CMK (cell line): Measurements from ENCODE around the gene VPS54.
A peak's percentile ranks its signal among the peaks of the same experiment; 100 is the strongest.
"Not testable (repeated sequence)": the region's sequence is repeated elsewhere in the genome, so short reads cannot be mapped to it uniquely, and the experiment has no call there.

Experiments
- DNase-seq: peaks from one replicate; pipeline ENCODE4 v3.0.0-alpha.2; 2010; ENCODE audit warnings: low read depth

VPS54 gene

DNA sequence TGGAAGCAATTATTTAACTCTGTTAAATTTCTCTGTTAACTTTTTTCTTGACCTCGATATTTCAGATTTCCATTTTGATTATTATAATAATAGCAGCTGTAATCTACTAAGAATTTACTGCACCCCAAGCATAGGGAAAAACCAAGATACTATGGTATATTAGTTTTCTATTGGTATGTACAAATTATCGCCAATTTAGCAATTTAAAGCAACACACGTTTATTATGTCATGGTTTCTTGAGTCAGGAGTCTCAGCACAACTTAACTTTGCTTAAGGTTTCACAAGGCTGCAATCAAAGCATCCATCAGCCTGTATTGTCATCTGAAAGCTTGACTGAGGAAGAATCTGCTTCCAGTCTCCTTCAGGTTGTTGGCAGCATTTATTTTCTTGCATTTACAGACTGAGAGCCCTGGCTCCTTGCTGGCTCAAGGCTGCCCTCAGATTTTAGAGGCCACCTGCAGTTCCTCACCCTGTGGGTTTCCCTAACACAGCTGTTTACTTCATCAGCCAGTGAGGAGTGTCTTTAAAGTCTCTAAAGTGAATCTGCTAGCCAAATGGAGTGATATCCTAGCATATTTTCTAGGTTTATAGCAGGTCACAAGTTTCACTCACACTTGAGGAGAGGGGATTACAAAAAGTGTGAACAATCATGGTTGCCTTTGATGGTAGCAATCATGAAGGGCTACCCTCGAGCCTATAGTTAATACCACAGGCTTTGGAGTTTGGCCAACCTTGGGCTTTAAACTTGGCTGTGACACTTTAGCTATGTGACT, 4.4 kb upstream of the VPS54 start:
- DNase-seq = no peak

DNA sequence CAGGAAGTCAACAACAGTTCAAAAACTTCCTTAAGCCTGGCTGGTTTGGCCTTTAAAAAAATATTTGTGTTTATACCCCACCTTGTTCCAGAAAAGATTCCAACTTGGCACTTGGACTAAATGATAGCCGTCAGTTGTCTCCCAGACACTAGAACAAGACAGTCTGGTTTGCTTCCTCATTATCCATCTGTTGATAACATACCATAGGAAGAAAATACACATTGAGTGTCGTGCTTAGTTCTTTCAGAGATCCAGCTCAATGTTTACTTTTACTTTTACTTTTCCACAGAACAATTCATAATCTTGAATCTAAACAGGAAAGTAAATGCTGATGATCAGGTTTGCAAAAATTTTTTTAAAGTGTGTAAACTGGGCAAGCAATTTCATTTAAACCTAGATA, 2.4 kb upstream of the VPS54 start:
- no peak for DNase-seq

DNA sequence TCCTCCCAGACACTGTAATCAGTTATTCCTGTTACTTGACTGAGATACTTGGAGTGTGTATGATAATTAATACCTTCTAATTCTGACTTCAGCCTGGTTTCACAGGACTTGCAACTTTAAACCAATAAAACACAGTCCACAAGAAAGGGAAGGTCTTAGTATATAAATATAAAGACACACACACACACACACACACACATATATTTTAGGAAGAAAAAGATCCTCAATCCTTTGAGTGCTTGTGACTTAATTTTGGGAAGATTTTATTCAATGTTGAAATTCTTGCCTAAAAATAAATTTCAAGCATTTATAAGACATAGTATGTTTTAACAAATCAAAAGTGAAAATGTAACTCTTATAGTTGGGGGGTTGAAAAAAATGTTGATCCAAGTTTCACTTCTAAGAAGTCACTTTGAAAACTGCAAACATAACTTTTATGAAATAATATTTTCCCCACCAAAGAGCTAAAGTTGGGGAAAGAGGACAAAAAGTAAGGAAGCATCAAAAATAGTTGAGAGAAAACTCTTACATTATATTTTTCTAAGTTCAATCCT, 824 bp upstream of the VPS54 start:
- DNase-seq = no peak

DNA sequence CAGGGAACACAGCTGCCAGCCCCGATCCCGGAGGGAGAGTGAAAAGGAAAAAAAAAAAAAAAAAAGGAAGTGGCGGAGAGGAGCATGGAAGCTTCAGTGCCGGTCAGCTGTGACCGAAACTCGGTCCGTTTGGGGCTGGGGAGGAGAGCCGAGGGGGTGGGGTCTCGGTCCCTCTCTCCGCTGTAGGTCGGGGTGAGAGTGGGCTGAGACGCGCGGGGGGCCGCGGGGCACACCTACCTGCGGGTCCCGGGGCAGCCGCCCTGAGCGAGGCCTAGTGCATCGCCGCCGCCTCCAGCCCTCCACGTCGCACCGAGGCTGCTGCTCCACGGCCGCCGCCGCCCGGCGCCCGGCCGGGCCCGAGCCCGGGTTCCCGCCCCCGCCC, 536 bp downstream of the VPS54 start:
- DNase-seq = peak; percentile 71

DNA sequence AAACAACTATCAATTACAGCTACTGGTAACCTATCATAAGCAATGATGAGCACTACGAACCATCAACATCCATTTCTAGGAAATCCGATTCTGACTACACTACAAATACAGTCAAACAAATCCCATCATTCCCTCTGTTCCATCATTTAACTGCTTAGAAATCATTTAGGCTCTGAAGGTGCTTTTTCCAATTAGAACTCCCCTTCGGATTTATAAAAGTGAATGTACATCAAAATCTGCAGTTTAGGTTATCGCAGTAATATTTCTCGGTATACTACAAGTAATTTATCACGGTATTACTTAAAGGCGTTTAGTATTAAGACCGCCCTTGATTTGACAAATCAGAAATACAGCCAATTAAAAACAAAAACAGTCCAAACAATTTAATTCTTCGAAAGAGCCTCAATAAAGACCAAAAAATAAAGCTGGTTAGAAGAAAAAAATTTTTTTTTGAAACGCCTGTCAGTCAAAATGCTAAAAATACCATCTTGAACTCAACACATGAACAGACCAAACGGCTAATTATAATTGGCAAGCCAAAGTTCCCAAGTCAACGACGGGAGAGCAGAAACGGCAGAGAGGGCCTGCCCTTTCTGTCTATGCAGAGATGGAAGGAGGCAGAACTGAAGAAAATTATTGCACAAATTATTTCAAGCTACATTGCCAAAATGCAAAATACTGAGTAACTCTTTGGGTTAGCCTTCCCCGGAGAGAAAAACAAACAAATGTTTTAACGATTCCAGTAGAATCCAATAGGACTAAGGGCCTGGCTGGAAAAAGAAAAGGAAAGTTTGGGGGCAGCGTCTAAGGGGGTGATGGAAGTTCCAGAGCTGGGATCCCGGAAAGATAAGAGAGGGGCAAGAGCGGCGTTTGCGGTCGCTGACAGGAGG, 1.2 kb downstream of the VPS54 start:
- DNase-seq = no peak

DNA sequence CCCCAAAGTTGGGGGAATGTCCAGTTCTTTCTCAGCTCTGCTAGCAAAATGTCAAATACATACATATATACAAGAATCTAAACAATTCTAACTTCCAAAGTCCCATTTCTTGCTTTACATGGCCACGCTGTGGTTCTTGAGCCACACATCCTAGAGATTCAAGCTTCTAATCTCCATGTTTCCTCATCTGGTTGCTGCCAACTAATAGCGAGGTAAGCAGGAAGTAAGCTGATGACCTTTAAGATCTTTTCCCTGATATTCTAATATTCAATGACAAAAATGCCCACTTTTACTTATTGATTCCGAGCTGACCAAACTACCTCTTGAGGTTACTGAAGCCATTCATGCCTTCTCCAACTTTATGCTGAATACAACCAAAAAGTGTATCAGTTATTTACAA, 3.3 kb downstream of the VPS54 start:
- DNase-seq = no peak

DNA sequence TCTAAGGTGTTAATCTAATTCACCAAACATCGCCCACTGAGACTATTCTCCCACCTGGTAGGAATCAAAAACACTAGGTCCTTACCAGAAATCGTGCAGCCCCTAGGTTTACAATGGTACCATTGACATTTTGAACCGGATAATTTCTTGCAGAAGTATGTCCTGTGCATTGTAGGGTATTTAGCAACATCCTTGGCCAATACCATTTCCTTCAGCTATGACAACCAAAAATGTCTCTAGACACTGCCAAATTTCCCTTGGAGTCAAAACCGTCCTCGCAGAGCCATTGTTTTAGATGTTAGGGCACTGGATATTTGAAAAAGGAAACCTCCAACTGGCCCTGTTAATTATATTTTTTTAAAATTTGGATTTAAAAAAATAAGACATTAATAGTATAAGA, 3.8 kb downstream of the VPS54 start:
- no peak for DNase-seq

DNA sequence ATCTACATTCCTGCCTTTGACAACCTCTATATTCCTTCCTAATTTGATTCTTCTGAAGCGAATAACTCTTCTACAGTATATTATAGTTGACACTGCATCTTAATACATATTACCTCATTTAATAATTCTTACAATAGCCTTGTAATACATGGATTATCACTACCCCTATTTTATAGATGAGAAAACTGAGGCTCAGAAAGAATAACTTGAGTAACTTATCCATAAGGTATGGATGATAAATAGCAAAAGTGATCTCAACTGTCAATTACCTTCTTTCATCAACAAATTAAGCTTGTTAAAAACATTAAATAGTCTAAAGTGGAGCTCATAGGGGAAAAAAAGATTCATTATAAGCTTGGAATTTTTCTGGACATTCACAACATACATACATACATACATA, 4.6 kb downstream of the VPS54 start:
- no peak for DNase-seq

DNA sequence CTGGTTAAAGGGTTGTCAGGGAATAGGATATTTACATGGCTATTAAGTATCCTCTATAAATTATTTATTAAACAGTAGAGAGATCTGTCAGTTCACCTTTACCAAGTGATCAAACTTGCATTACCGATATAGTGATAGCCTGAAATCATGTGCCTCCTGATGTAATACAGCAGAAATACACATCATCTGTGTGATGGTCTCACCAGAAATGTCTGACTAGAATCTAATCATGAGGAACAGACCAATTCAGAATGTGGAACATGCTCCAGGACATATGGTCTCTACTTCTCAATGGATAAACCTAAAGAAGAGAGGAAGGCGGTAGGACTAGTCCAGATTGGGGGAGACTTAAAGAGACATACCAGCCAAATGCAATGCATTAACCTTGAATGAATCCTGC, 6.2 kb downstream of the VPS54 start:
- no peak for DNase-seq

DNA sequence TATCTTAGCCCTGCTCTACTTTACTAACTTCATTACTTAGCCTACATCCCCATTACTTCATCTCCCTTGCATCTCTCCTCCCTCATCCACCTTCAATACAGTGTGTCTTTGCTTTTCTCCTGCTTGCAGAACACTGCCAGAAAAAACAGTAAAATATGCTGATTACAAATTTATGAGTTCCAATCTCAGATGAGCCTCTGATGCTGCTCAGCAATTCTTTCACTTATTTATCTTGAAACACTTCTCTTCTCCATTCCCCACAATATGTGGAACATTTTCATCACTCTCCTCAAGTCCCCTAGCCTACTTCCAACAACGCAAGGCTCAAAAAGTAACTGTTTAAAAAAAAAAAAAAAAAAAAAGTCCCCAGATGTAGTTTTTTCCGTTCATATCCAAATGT, 7.1 kb downstream of the VPS54 start:
- no peak for DNase-seq

DNA sequence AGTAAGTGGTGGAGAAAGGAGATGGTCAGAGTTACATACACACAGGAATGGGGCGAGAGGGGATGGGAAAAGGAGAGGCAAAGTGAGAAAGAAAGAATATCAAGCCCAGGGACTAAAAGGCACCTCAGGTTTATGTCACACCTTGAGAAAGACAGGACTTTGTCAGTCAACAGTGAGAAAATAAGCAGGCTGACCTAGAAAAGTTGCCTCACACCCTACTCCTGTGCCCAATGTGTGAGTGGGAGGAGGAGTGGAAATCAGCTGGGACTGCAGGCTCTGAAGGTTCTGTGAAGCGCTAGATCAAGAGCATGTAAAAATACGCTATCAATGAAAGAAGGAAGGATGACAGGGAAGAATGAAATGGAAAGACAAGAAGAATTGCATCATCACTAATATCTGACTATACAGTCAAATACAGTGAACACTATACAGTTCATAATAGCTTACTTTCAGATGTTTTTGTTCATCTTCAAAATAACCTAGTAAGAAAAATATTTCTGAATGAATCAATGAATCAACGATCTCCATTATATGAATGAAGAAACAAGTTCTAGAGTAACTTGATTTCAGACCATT, 10.7 kb downstream of the VPS54 start:
- DNase-seq = no peak

DNA sequence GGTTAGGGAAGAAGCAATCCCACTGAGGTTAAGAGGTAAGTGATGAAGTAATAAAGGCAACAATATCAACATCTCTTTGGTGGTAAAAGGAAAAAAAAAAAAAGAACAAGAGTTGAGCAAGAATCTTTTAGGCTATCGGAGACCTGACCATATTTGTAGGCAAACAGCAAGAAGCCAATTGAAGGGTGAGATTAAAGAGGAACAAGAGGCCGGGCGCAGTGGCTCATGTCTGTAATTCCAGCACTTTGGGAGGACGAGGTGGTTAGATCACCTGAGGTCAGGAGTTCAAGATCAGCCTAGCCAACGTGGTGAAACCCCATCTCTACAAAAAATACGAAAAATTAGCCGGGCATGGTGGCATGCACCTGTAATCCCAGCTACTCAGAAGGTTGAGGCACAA, 11.3 kb downstream of the VPS54 start:
- DNase-seq = no peak

DNA sequence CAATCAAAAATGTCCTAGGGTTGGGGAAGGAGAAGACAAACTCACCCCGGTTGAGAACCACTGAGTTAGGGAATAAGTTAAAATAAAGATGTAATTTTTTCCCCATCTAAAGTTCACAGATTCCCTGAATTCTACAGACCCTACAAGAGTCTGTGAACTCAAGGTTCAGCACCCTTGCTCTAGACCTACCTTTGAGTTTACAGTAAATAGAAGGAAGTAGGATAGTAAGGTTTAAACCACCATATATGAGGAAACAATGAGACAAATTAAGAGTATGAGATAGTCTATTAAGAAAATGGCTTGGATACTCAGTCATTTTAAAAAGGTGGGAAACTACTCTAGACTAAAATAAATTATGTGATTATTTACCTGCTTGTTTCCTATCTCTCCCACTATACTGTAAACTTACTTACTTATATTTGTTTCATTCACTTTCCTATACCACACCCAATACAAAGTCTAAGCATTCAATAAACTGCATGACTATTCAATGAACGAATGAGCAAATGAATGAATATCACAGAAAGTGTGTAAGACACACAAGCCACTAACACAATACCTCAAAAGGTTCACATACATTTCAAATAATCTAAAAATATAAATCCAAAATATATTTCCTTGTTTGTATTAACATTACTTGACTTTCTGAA, 13.4 kb downstream of the VPS54 start:
- DNase-seq = no peak

DNA sequence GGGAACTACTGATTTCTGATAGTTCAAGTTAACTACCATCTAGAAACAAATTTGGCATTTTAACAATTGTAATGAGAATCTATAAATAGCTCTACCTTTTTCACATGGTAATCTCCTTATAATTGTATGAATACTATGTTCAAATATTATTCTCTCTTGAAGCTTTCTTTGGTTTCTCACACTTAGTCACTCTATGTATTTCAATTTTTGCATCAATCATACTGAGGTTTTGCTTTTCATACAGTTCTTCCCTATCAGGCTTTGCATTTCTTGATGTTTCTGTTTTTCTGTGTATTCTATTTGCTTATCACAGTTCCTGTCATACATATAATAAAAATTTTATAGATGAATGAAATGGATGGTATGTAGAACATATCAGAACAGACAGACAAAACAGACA, 16.0 kb downstream of the VPS54 start:
- DNase-seq = no peak

DNA sequence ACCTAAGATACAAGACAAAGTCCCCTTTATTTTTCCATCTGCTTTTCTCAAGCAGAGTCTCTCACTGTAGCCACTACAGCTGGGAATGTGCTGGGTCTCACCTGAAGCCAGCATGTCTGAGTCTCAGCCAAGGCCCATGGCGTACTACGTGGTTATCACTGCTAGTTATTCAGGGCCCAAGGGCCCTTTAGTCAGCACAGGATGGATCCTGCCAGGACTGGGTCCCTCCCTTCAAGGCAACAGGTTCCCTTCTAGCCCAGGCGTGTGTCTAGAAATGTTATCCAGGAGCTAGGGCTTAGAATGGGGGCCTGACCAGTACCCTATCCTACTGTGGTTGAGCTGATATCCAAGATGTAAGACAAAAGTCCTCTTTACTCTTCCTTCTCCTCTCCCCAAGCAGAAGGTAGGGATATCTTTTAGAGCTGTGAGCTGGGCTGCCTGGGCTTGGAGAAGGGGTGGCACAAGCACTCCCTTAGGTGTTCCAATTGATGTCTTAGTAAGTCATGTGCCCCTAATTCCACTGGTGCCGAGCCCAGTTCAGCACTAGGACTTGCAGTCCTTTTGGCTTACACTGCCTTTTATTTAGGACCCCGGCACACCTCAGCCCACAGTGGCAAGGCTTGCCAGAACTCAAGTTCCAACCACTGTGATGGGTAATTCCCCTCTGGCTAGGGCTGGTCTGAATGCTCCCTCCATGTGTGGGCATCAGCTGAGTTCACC, 17.7 kb downstream of the VPS54 start:
- no peak for DNase-seq

DNA sequence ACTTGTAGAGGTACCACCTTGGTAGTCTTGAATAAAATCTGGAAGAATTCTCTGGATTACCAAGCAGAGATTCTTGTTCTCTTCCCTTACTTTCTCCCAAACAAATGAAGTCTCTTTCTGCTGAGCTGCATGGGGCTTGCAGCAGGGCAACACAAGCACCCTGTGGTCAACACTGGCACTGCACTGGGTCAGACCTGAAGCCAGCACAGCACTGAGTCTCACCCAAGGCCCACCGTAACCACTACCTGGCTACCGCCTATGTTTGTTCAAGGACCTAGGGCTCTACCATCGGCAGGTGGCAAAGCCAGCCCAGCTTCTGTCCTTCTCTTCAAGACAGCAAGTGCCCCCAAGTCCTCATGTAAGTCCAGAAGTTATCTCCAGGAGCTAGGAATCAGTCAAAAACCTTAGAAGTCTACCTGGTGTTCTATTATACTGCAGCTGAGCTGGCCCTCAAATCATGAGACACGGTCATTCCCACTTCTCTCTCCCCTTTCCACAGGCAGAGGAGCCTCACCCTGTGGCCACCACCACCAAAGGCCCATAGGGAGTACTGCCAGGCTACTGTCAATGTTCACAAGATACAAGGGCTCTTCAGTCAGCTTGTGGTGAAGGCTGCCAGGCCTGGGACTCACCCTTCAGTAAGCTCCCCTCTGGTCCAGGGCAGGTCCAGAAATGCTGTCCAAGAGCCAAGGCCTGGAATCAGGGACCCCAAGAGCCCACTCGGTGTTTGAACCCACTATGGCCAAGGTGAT, 18.4 kb downstream of the VPS54 start:
- no peak for DNase-seq

DNA sequence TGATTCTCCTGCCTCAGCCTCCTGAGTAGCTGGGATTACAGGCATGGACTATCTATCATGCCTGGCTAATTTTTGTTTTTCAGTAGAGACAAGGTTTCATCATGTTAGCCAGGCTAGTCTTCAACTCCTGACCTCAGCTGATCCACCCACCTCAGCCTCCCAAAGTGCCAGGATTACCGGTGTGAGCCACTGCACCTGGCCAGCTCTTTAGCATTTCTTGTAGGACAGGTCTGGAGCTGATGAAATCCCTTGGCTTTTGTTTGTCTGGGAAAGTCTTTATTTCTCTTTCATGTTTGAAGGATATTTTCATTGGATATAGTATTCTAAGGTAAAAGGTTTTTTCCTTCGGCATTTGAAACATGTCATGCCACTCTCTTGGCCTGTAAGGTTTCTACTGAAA, 20.2 kb downstream of the VPS54 start:
- DNase-seq = no peak

DNA sequence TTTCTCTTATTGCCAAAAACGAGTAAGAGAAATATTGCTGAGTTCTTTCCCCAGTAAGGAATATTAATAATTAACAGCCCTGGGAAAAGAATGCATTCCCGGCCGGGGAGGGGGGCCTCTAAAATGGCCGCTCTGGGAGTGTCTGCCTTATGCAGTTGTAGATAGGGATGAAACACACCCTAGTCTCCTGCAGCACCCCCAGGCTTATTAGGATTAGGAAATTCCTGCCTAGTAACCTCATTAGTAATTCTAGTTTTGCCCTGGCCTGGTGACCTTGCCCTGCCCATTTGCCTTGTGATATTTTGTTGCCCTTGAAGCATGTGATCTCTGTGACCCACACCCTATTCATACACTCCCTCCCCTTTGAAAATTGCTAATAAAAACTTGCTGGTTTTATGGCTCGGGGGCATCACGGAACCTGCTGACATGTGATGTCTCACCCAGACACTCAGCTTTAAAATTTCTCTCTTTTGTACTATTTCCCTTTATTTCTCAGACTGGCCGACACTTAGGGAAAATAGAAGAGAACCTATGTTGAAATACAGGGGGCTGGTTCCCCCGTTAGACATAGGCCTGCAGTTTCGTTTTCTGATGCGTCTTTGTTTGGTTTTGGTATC, 22.5 kb downstream of the VPS54 start:
- DNase-seq = not testable (repeated sequence)

DNA sequence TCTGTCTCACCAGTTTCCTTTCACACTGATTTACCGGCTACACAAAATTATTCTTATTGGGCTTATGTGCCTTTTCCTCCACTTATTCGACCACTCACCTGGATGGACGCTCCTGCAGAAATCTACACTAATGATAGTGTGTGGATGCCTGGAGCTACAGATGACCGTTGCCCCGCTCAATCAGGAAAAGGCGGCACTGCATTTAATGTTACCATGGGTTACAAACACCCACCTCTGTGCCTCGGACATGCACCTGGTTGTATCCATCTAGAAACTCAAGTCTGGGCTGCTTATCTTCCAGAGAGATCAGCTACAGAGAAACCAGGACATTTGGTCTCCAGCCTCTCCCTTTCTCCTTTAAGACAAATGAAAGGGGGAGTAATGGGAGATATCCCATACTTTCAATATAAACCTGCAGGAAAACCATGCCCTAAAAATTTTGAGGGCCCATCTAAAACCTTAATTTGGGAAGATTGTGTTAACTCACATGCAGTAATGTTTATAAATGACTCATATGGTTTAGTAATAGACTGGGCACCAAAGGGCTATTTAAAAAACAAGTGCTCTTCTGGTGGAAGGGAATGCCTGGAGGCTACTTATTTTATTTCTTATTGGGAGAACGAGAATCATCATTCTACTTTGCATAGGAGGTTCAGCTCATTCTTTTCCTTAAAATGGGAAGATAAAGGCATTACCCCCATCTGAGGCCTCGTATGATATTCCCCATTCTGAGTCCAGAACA, 24.7 kb downstream of the VPS54 start:
- DNase-seq = not testable (repeated sequence)

DNA sequence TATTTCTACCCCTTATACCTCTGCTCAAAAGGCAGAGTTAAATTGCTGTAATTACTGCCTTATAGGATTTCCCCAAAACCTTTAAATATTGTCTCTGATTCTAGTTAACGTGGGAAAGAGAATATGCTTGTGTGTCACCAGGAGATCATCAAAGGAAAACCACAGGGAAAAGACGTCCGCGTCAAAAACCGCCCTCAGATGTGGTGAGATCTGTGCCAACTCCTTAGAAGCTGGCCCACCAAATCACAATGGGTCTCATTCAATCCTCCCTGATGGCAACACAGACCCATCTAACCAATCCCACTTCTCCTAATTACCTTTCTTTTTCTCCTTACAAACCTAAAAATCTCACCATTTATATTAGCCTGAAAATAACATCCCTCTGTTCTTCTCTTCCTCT, 25.4 kb downstream of the VPS54 start:
- no peak for DNase-seq
